K562 (cell line): ENCODE data around the gene ILF2. TPM values are rescaled to one million over a fixed set of nuclear protein-coding genes. Genes with fewer than 3 reads are reported as not detected.

Experiments used
- CHD4 ChIP-seq: fragments of 200-600 bp; sonication (generic); IDR thresholded peaks from 3 replicates; pipeline ENCODE4 v1.6.1; 2012; ENCODE audit warnings: low read depth, mild to moderate bottlenecking, mixed read lengths, low read length, inconsistent platforms; ENCODE audit not compliant: insufficient read depth, insufficient replicate concordance, poor library complexity, severe bottlenecking
- E2F8 ChIP-seq: fragments of 450-650 bp; IDR thresholded peaks from 2 replicates; pipeline ENCODE4 v1.7.1; 2018; ENCODE audit warnings: mild to moderate bottlenecking, low read depth; ENCODE audit not compliant: partially characterized antibody
- EP400 ChIP-seq: fragments of 450-650 bp; IDR thresholded peaks from 2 replicates; pipeline ENCODE4 v1.6.1; 2017; ENCODE audit warnings: antibody characterized with exemption, mild to moderate bottlenecking, moderate library complexity
- FOSL1 ChIP-seq: fragments of 200-800 bp; sonication (Bioruptor generic); conservative IDR thresholded peaks from 2 replicates; pipeline ENCODE4 v1.6.1; 2016; ENCODE audit warnings: missing genetic modification characterization, missing compliant biosample characterization
- IFI16 ChIP-seq: fragments of 250-450 bp; sonication (Bioruptor Pico); IDR thresholded peaks from 2 replicates; pipeline ENCODE4 v2.1.2; 2022; ENCODE audit warnings: mild to moderate bottlenecking, inconsistent platforms
- KDM4B ChIP-seq, 2 experiments: fragments of 450-650 bp in 1 of 2; sonication (generic) in 1 of 2; IDR thresholded peaks; 2 replicates each; pipeline ENCODE4 v1.6.1; 2016 to 2017; ENCODE audit warnings: borderline replicate concordance in 2 of 2, antibody characterized with exemption in 1 of 2, low read depth in 1 of 2, mild to moderate bottlenecking in 1 of 2
- KLF6 ChIP-seq: fragments of 250-450 bp; sonication (Bioruptor Pico); IDR thresholded peaks from 2 replicates; pipeline ENCODE4 v1.4.0; 2020; ENCODE audit warnings: mild to moderate bottlenecking, moderate library complexity, borderline replicate concordance
- MYNN ChIP-seq, 2 experiments: sonication (generic); formaldehyde crosslinking in 1 of 2; IDR thresholded peaks; 2 replicates each; pipeline versions ENCODE4 v1.5.0 to v1.6.1; 2016 to 2020; ENCODE audit warnings: antibody characterized with exemption in 1 of 2, missing genetic modification reagents in 1 of 2
- NR1H2 ChIP-seq: sonication (generic); formaldehyde crosslinking; IDR thresholded peaks from 2 replicates; pipeline ENCODE4 v1.4.0; 2020; ENCODE audit warnings: mild to moderate bottlenecking, missing genetic modification reagents
- POLR2H ChIP-seq: IDR thresholded peaks from 2 replicates; pipeline ENCODE4 v1.6.1; 2016; ENCODE audit warnings: missing genetic modification characterization, low read depth, mild to moderate bottlenecking, control low read depth, missing compliant biosample characterization, moderate library complexity
- PREB ChIP-seq: sonication (generic); formaldehyde crosslinking; IDR thresholded peaks from 2 replicates; pipeline ENCODE4 v1.8.1; 2023; ENCODE audit warnings: mild to moderate bottlenecking, missing genetic modification reagents
- SMAD2 ChIP-seq: fragments of 150-350 bp; IDR thresholded peaks from 2 replicates; pipeline ENCODE4 v1.6.1; 2014; ENCODE audit warnings: low read depth, mild to moderate bottlenecking, low read length
- SUPT5H ChIP-seq: fragments of 450-650 bp; IDR thresholded peaks from 2 replicates; pipeline ENCODE4 v1.6.1; 2016
- TCF3 ChIP-seq: sonication (generic); formaldehyde crosslinking; IDR thresholded peaks from 2 replicates; pipeline ENCODE4 v1.4.0; 2020; ENCODE audit warnings: mild to moderate bottlenecking, missing genetic modification reagents
- TRIM24 ChIP-seq, 2 experiments: fragments of 450-650 bp; IDR thresholded peaks; 2 replicates each; pipeline ENCODE4 v1.6.1; 2016
- TRIM25 ChIP-seq: fragments of 450-650 bp; IDR thresholded peaks from 2 replicates; pipeline ENCODE4 v1.7.0; 2016; ENCODE audit warnings: borderline replicate concordance
- ZNF24 ChIP-seq: fragments of 450-650 bp; IDR thresholded peaks from 2 replicates; pipeline ENCODE4 v1.6.1; 2016
- ZNF398 ChIP-seq: fragments of 250-450 bp; sonication (Bioruptor Pico); IDR thresholded peaks from 2 replicates; pipeline ENCODE4 v1.8.0; 2021; ENCODE audit warnings: moderate library complexity, mild to moderate bottlenecking, inconsistent platforms
- ZNF655 ChIP-seq: fragments of 250-450 bp; sonication (Bioruptor Pico); IDR thresholded peaks from 2 replicates; pipeline ENCODE4 v1.5.0; 2021
- ZNF707 ChIP-seq: fragments of 250-450 bp; sonication (Bioruptor Pico); conservative IDR thresholded peaks from 2 replicates; pipeline ENCODE4 v1.8.0; 2022; ENCODE audit warnings: inconsistent platforms, mild to moderate bottlenecking, moderate library complexity
- polyA plus RNA-seq, 8 experiments: library from polyadenylated mRNA; depleted of rRNA in 4 of 8; stranded (reverse) in 5 of 8; unstranded in 3 of 8; fragments of >200 nt; fragmentation: Nextera tagmentation in 2 of 8; fragmentation: Illumina TruSeq in 1 of 8; extraction: Ambion mirVana in 2 of 8; extraction: Trizol in 1 of 8; gene quantifications; 2 replicates each; pipeline versions ENCODE4 v1.2.1 to v1.2.3, GENCODE V29; 2011 to 2014; ENCODE audit warnings: inconsistent platforms in 1 of 8, missing spikeins in 1 of 8
- total RNA-seq, 7 experiments: library from RNA; depleted of rRNA in 6 of 7; stranded (reverse); fragments of >200 nt in 6 of 7; fragmentation: Illumina TruSeq in 2 of 7; extraction: Trizol in 2 of 7; gene quantifications; 2 replicates each; pipeline versions ENCODE4 v1.2.1 to v1.2.3, GENCODE V29; 2011 to 2021; ENCODE audit warnings: low replicate concordance in 1 of 7

Gene ILF2
- total and polyA plus RNA-seq, 9 of the 15 experiments (the other 6 are each of a cell fraction or from before 2014, with no cell fraction given) = 282 to 726 (median 474) TPM

GRCh38 chr1:153647346-153647714, 23.5 kb downstream of the ILF2 start (continued):
- TF ChIP-seq TRIM25 (no peak), E2F8 (peak; percentile 68), IFI16 (no peak), CHD4 (no peak), MYNN (IDR thresholded peaks at IDR 0.05) (peak; percentile 75; the same call in 1 of the 2 replicates), MYNN (CRISPR knock-in tag; IDR thresholded peaks at IDR 0.05) (no peak), KDM4B (IDR thresholded peaks at IDR 0.05; ENCODE audit: borderline replicate concordance in 2 of 2, low read depth in 1 of 2) (no peak), ZNF24 (no peak), SMAD2 (no peak), KLF6 (CRISPR knock-in tag) (no peak), ZNF707 (no peak), TRIM24 (IDR thresholded peaks at IDR 0.05) (no peak), POLR2H (tag) (0 out of 2 replicates have a peak, but pooled peaks have one; percentile 12), NR1H2 (CRISPR knock-in tag) (no peak), SUPT5H (peak; percentile 79), ZNF655 (no peak), PREB (CRISPR knock-in tag) (no peak), ZNF398 (CRISPR knock-in tag) (no peak), TCF3 (CRISPR knock-in tag) (no peak), EP400 (no peak), FOSL1 (tag) (no peak)
